ENCODE data around the gene ARHGAP21.
A peak's percentile ranks its signal among the peaks of the same experiment; 100 is the strongest.

Gene ARHGAP21

GRCh38 chr10:24722676-24723385 lies 856 bp downstream of the ARHGAP21 start:
- peak; percentile 29 to 40 for DNase-seq

- peak; percentile 32 to 40 for DNase-seq
These were observed 1.5 kb downstream of the ARHGAP21 start for GRCh38 chr10:24722131-24722675.

GRCh38 chr10:24721229-24722106 lies 2.2 kb downstream of the ARHGAP21 start:
- DNase-seq = peak in 1 of 2 donors; percentile 10

GRCh38 chr10:24720096-24720495 lies 3.6 kb downstream of the ARHGAP21 start:
- DNase-seq = no peak

- DNase-seq = no peak
These were observed 5.4 kb downstream of the ARHGAP21 start for GRCh38 chr10:24718031-24718855.

GRCh38 chr10:24716295-24716694 lies 7.4 kb downstream of the ARHGAP21 start:
- no peak for DNase-seq

- DNase-seq = no peak
These were observed 8.4 kb downstream of the ARHGAP21 start for GRCh38 chr10:24715246-24715769.

- no peak for DNase-seq
These were observed 10.6 kb downstream of the ARHGAP21 start for GRCh38 chr10:24713086-24713485.

GRCh38 chr10:24711465-24711864 lies 12.2 kb downstream of the ARHGAP21 start:
- DNase-seq = no peak

- DNase-seq = no peak
These were observed 15.6 kb downstream of the ARHGAP21 start for GRCh38 chr10:24708081-24708480.

- no peak for DNase-seq
These were observed 16.2 kb downstream of the ARHGAP21 start for GRCh38 chr10:24707445-24707844.

- DNase-seq = peak; percentile 68 to 70
These were observed 17.1 kb downstream of the ARHGAP21 start for GRCh38 chr10:24706479-24707118.

GRCh38 chr10:24703700-24704099 lies 20.0 kb downstream of the ARHGAP21 start:
- DNase-seq = no peak

GRCh38 chr10:24701447-24701846 lies 22.2 kb downstream of the ARHGAP21 start:
- DNase-seq = no peak

GRCh38 chr10:24700948-24701347 lies 22.7 kb downstream of the ARHGAP21 start:
- no peak for DNase-seq

GRCh38 chr10:24698270-24698669 lies 25.4 kb downstream of the ARHGAP21 start:
- DNase-seq = no peak

GRCh38 chr10:24697080-24697479 lies 26.6 kb downstream of the ARHGAP21 start:
- no peak for DNase-seq

GRCh38 chr10:24695452-24695851 lies 28.2 kb downstream of the ARHGAP21 start:
- DNase-seq = no peak

- no peak for DNase-seq
These were observed 29.6 kb downstream of the ARHGAP21 start for GRCh38 chr10:24694086-24694485.

- DNase-seq = no peak
These were observed 32.6 kb downstream of the ARHGAP21 start for GRCh38 chr10:24690961-24691512.

- no peak for DNase-seq
These were observed 37.6 kb downstream of the ARHGAP21 start for GRCh38 chr10:24685958-24686540.

All from inflammatory macrophage treated with lipopolysaccharide for 1 hour (primary cell).